Psoas muscle (tissue), 8 donors: Measurements from ENCODE around the gene AK4. TPM values are rescaled to one million over a fixed set of nuclear protein-coding genes. Genes with fewer than 3 reads are reported as not detected.

Experiments
- ATAC-seq, 4 donors: fragments of 200-7000 bp; cut with Tn5 transposase; one replicate each; pipeline ENCODE4 v1.9.1; 2020; ENCODE audit warnings: moderate library complexity in 3 of 4, mild to moderate bottlenecking in 2 of 4
- DNase-seq, 2 donors: peaks; one replicate each; pipeline ENCODE4 v3.0.0-alpha.2; 2020
- H3K27ac ChIP-seq: fragments of 200-600 bp; one replicate; pipeline ENCODE4 v1.8.0; 2022
- H3K27me3 ChIP-seq, 3 donors: fragments of 200-600 bp in 1 of 3; one replicate each; pipeline versions ENCODE4 v1.6.1 to v1.8.0; 2013 to 2022; ENCODE audit warnings: low read length in 2 of 3, mild to moderate bottlenecking in 2 of 3, moderate library complexity in 1 of 3; ENCODE audit not compliant: insufficient read depth in 3 of 3
- H3K36me3 ChIP-seq, 2 donors: fragments of 200-600 bp in 1 of 2; one replicate each; pipeline versions ENCODE4 v1.6.1 to v1.8.0; 2013 to 2022; ENCODE audit warnings: low read depth in 1 of 2, mild to moderate bottlenecking in 1 of 2, moderate library complexity in 1 of 2; ENCODE audit not compliant: insufficient read depth in 1 of 2
- H3K4me1 ChIP-seq: fragments of 200-600 bp; one replicate; pipeline ENCODE4 v1.8.0; 2022
- H3K4me3 ChIP-seq: fragments of 200-600 bp; one replicate; pipeline ENCODE4 v1.8.0; 2022; ENCODE audit warnings: mild to moderate bottlenecking
- H3K9me3 ChIP-seq: fragments of 200-600 bp; one replicate; pipeline ENCODE4 v1.8.0; 2022
- CTCF ChIP-seq: fragments of 200-600 bp; IDR thresholded peaks from one replicate; pipeline ENCODE4 v1.8.0; 2022; ENCODE audit warnings: antibody characterized with exemption
- WGBS, 3 donors: extraction: QIAGEN DNeasy Blood & Tissue Kit; methylation state at CpG; one replicate each; pipeline versions ENCODE4 v1.1.6 to v1.1.7; 2013; 5-methylcytosine and 5-hydroxymethylcytosine counted together
- intact Hi-C, 2 donors: fragments of 100-400 bp; cut with DNase I; formaldehyde crosslinking; loops; one replicate each; pipeline versions ENCODE4 v1.11.0 to v1.14.2; 2022
- polyA plus RNA-seq, 3 donors: library from polyadenylated mRNA; stranded (reverse); fragments of 200-250 nt; gene quantifications; one replicate each; pipeline ENCODE4 v1.2.3, GENCODE V29; 2013
- total RNA-seq, 4 donors: library from RNA; stranded (reverse); fragmentation: NEBNext Ultra II Directional in 2 of 4; extraction: Animal tissue kit (Norgen Biotek cat#: 25700) in 2 of 4; gene quantifications; one replicate each; pipeline versions ENCODE4 v1.2.1 to v1.2.4, GENCODE V29; 2021 to 2023
- donor health status: healthy with polysubstance abuse.
- donor health status: DM: no; HTN: no; CAD: no; lungs with moderate emphysema.
- donor health status: Bipolar disorder and iron deficiency.
- donor health status: healthy.
- donor health status: DM: yes; HTN: yes; CAD: no.
- donor health status: DM: no; HTN: no; CAD: no.
- donor health status: DM: no; HTN: no; CAD: no.
- donor health status: DM: yes; HTN: yes; CAD: no.

The AK4 gene
- total and polyA plus RNA-seq, 7 donors: 0.37 to 29.0 (median 1.4) TPM

GRCh38 chr1:65213271-65214023 lies 65.4 kb downstream of the AK4 start:
- Histone ChIP-seq H3K9me3 (no peaks in the 10 kb centered on the region), H3K27me3 (no peaks in the 10 kb centered on the region), H3K4me1 (no peaks in the 10 kb centered on the region), H3K36me3 (no peaks in the 10 kb centered on the region), H3K27ac (no peak overlapping the region), H3K4me3 (no peak overlapping the region)
- DNase-seq (no peak), ATAC-seq (no peak)
- 68 to 79% (median 72%) methylated on average over 5 of the region's 5 CpGs for WGBS, 3 donors
- intact Hi-C loops: loop anchor here (5.0 to 10.0 kb wide), 2 partner anchors 136 to 471 kb away; no protein-coding TSS in a partner anchor
- TF ChIP-seq CTCF: no peak

GRCh38 chr1:65214340-65215027 lies 66.5 kb downstream of the AK4 start:
- no peaks in the 10 kb centered on the region for H3K36me3 ChIP-seq
- no peak for TF ChIP-seq CTCF
- ATAC-seq (no peak), DNase-seq (no peak)
- intact Hi-C loops: loop anchor here (5.0 to 10.0 kb wide), 2 partner anchors 137 to 470 kb away; no protein-coding TSS in a partner anchor
- no peak overlapping the region for H3K4me3 ChIP-seq
- H3K27me3 ChIP-seq: no peaks in the 10 kb centered on the region
- no peaks in the 10 kb centered on the region for H3K4me1 ChIP-seq
- H3K27ac ChIP-seq: no peak overlapping the region
- H3K9me3 ChIP-seq: no peaks in the 10 kb centered on the region
- 91 to 92% (median 91%) methylated on average over 9 of the region's 9 CpGs for WGBS, 3 donors

GRCh38 chr1:65216989-65217388 lies 69.0 kb downstream of the AK4 start:
- Histone ChIP-seq H3K27ac (no peak overlapping the region), H3K4me1 (no peaks in the 10 kb centered on the region), H3K36me3 (no peaks in the 10 kb centered on the region), H3K4me3 (no peak overlapping the region), H3K27me3 (no peaks in the 10 kb centered on the region), H3K9me3 (no peaks in the 10 kb centered on the region)
- WGBS, 3 donors: 90 to 96% (median 95%) methylated on average over 1 of the region's 1 CpG
- ATAC-seq (no peak), DNase-seq (no peak)
- no peak for TF ChIP-seq CTCF
- intact Hi-C loops: loop anchor here in 1 of 2 donors (10.0 kb wide), 1 partner anchor 468 kb away; no protein-coding TSS in a partner anchor

- Histone ChIP-seq H3K4me3 (no peak overlapping the region), H3K36me3 (no peaks in the 10 kb centered on the region), H3K9me3 (no peaks in the 10 kb centered on the region), H3K27me3 (no peaks in the 10 kb centered on the region), H3K4me1 (no peaks in the 10 kb centered on the region), H3K27ac (no peak overlapping the region)
- WGBS, 3 donors: 82 to 85% (median 84%) methylated on average over 10 of the region's 10 CpGs
- ATAC-seq (no peak), DNase-seq (no peak)
- intact Hi-C loops: no loop called here
- no peak for TF ChIP-seq CTCF
Observed at GRCh38 chr1:65221638-65222339, 73.8 kb downstream of the AK4 start.
